Middle frontal gyrus (tissue), 1 donor: ENCODE measurements around the gene TNFSF10.
"Not testable (repeated sequence)": the region's sequence is repeated elsewhere in the genome, so short reads cannot be mapped to it uniquely, and the experiment has no call there.

Experiments used
- DNase-seq: peaks from one replicate; pipeline ENCODE4 v3.0.0-alpha.2; 2015; ENCODE audit warnings: low spot score; ENCODE audit errors: extremely low spot score

Gene TNFSF10

DNA sequence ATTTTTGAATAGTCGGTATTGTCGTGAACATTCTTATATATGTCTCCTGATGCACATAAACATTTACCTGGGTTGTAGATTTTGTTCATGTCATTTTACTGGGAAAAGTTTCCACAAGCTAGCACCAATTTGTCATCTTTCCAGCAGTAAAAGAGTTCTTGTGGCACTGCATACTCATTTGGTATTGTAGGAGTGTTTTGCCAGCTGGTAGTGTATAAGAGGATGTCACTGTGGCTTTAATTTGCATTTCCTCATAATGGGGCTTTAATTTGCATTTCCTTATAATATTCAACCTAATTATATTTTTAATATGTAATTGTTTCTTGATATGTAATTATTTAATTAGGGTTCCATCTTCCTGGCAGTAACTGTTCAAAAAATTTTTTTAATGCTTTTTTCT is 21.2 kb upstream of the TNFSF10 start:
- no peak for DNase-seq

DNA sequence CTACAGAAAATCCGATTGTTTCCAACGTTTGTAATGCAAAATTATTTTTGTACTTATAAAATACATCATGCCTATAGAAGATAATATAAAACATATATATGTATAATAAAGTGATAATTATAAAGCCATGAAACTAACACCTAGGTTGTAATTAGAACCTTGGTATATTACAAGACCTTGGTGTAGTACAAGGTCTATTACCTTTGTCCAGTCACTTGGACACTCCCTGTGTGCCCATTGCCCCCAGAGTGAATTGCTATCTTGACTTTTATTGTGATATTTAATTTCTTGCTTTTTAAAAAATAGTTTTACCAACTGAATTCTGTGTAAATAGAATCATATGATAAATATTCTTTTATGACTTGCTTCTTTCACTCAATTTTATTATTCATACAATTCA is 20.7 kb upstream of the TNFSF10 start:
- no peak for DNase-seq

DNA sequence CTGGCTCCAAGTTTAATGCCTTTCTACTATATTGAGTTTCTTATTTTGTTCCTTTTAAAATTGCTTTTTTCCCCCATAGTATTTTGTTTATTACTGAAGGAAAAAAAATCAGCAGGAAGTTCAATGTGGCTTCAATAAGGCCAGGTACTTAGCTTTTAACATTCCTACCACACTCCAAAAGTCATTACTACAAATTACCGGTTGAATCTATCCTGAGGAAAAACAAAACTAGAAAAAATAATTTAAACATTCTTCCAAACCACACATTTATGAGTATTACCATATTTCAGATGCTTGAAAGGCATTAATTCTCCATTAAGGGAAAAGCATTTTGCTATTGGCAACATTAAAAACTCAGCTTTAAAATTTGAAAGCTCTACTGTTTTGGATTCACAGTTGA is 20.2 kb upstream of the TNFSF10 start:
- no peak for DNase-seq

DNA sequence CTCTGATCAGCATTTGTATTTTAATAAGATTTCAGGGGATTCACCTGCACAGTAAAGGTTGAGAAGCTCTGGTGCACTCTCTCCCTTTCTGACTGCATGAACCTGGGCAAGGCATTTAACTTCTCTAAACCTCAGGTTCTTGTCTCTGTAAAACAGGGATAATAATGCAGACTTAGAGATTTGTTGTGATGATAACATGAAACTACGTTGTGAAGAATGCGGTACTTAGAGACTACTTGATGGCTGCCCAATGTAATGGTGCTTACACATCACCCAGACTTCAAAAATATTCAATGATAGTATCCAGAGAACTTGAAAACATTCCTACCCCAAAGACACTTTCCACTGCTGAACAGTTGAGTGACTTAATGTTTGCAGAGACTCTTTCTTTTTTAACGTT is 19.8 kb upstream of the TNFSF10 start:
- no peak for DNase-seq

DNA sequence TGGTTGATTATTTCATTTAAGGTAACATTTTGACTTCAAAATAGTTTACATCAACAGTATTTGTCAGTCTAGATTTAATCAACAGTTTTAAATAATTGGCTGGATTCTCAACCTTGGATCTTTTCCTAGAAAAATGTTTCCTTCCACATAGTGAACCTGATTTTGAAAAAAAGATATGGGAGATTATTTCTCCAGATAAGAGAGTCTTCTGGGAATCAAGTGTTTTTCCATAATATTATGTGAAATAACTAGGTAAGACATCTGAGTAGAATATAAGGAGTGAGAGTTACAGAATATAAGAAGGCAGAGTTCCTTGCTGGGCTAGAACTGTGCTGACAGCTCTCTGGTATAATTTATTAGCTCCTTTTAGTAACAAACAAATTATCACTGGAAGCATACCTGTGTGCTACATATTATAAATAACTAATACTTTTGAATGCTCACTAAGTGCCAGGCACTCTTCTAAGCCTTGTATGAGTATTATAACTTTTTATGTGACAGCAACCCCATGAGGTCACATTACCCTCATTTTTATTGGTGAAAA is 18.8 kb upstream of the TNFSF10 start:
- no peak for DNase-seq

DNA sequence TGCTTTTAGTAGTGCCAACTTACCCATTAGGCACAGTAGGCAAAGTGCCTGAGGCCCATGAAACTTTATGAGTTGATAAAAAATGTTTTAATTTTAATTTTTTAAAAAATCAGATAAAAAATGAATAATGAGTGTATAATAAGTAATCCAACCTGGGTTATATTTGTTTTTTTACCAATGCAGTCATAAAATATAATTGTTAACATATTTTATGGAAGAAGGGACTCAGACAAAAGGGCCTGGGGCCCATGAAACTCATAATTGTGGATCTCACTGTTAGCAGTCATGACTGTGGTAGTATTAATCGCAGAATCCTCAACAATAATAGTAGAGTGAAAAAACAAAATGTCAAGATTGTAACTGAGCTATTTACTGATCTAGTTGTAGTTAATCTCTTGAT is 16.8 kb upstream of the TNFSF10 start:
- no peak for DNase-seq

DNA sequence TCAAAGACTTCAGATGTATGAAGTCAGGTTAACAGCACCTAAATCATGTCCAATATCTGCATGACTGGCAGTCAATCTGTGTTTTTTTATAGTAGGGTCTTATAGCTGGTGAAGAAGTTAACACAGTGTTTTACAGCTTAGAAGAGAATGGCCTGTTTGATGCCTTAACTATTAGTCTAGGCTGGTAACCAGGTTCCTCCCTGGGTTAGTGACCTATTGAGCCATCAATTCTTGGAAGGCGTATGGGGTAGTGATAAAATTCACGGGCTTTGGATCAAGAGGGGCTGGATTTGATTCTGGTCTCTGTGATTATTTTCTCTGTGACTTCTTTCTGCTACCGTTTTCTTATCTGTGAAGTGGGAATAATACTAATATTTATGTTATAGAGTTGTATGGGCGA is 16.0 kb upstream of the TNFSF10 start:
- no peak for DNase-seq

DNA sequence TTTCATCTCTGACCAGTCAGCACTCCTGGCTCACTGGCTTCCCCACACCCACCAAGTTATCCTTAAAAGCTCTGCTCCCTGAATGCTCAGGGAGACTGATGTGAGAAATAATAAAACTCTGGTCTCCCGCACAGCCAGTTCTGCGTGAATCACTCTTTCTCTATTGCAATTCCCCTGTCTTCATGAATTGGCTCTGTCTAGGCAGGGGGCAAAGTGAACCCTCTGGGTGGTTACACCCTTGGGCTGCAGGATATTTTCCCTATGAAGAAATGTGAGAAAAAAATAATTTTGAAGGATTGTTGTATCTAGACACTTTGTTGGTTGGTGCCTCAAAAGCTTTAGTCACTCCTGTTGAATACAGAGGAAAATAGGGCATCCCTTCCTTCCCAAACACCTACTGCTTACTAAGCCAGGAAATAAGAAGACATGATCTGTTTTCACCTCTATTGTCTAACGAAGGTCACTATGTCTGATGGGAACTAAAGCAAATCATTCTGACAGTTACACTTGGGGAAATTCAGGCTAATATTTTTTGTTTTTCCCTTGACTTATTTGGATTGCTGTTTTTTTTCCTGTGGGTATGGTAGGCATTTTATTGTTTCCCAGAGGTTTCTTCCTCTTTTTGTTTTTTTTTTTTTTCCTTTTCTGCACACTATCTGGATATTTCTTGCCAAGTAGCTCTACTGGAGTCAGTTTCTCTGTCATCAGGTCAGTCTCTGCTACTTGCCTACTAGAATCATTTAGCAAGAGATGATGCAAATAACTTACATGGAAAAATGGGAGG is 15.3 kb upstream of the TNFSF10 start:
- no peak for DNase-seq

DNA sequence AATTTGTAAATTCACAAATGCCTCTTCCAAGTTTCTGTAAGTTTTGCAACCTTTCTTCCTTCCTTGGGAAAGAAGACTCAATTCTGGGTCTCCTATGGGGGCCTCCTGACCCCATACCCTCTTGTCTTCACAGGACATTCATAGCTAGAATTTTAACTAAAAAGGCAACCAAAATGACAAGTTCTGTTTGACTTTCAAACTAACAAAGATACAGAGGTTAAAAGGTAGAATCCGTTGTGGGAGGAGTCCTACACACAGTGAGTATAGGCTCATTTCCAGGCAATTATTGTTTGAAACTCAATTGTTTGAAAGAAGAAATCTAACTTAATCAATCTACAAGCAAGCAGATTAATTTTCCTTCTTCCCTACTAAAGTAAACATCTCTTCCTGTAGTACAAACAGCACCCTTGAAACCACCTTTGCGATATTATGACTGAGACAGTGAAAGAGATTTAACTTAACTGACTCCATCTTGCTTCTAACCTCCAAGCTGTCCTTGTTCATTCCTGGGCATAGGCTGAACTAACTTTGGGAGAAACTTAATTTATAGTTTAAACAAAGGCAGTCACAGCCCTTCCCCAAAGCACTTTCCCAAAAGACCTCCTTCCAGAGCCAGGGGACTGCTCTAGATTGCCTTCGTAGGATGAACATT is 14.4 kb upstream of the TNFSF10 start:
- DNase-seq, result no peak

DNA sequence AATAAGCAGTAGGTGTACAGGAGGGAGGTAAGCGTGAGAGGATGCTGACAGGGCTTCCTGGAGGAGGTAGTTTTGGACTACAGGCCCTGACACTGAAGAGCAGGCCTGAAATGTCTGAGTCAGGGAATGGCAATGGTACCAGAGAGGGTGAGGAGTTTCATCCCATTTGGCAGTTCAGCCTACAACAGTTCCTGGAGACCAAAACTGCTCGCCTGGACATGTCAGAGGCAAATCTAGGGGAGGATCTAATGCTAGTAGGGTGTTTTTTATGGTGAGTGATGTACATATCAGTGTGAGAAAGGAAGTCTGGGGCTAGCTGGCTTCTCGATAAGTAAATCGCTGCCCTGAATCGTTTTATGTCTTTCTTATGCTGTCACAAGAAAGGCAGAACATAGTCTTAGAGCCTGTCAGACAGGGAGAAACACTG is 13.8 kb upstream of the TNFSF10 start:
- DNase-seq, result no peak

DNA sequence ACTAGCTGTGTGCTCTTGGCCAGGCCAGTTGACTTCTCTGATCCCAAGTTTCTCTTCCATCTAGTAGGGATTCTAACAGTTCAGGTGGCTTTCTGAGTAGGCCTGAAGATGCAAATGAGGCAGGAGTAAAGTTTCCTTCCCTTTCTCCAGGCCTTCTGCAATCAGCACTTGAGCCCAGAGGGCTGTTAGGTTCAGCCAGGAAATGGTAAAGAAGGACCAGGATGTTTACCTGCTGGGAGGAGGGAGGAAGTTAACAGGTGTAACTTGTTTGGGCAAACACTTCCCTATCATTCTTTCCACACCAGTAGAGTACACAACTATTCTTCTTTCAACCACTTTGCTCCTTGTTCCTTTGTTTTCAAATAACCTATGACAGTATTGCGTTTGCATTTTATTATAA is 13.3 kb upstream of the TNFSF10 start:
- no peak for DNase-seq

DNA sequence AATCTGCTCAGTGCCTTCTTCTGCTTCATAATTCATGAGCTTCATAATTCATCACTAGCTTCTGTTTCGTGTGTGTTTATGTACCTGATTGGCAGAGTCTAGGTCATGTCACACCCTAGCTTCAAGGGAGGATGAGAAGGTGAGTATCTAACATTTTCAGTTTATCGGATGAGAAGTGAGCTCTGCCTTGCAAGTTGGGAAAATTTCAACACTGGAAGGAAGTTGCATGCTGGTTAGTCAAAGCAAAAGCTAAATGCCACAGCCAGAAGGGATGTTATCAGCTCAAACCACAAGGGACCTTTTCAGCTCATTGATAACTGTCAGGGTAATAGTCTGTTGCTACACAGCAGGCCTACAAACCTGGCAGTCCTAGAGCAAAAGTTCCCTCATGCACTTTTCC is 7.3 kb upstream of the TNFSF10 start:
- DNase-seq, result no peak

DNA sequence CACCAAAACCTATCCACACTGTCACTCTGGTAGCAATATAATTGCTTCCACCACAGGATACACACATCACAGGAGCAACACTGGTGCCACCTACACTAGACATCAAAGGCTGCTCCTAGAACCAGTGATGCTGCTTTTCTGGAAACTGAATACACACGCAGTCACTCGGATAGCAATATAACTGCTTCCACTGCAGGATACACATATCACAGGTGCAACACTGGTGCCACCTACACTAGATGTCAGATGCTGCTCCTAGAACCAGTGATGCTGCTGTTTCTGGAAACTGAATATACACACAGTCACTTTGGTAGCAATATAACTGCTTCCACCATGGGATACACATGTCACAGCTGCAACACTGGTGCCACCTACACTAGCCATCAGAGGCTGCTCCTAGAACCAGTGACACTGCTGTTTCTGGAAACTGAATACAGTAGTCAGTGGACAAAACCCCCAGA is 6.9 kb upstream of the TNFSF10 start:
- DNase-seq, result no peak

DNA sequence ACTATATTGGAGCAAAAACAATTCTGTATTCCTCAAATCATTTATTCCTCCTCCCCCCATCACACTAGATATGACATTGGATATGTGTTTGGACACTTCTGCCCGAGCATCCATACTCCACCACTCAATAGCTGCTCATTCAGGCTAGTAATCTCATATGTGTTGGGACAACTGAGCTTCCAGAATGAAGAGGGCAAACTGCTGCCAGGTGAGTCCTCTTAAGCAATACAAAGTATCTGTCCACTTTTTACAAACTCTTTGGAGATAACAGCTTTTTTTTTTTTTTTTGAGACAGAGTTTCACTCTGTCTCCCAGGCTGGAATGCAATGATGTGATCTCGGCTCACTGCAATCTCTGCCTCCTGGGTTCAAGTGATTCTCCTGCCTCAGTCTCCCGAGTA is 5.4 kb upstream of the TNFSF10 start:
- no peak for DNase-seq

DNA sequence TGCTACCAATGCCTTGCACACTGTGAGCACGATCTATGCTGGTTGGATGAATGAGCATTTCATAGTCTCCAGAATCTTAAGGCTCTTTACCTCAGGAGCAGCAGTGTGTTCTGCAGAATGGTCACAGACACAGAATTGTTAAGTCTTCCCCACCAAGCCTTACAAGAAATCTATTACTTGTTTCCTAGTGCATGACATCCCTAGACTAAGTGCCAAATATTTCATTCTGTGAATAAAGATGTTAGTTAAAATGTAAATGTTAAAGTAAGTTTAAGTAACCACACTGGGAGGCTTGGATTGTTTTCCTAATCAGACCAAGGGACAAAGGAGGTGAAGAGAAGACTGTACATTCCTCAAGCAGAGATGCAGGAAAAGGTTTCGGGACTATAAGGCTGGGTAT is 4.1 kb upstream of the TNFSF10 start:
- DNase-seq, result no peak

DNA sequence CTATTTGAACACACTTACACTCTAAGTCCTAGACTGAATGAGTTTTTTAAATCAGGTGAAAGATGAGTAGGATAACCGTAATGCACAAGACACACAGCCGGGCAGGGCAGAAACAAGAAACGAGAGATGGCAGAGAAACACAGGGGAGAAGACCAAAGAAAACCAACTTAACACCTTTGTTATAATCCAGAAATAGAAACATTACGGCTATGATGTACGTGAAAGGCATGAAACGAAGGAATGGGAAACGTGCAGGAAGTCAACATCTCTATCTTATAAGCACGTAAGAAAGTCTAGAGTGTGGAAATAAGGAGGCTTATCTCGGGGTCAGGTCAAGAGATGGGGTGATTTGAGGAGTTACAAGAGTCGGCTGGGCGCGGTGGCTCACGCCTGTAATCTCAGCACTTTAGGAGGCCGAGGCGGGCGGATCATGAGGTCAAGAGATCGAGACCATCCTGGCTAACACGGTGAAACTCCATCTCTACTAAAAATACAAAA is 1.9 kb upstream of the TNFSF10 start:
- no peak for DNase-seq

DNA sequence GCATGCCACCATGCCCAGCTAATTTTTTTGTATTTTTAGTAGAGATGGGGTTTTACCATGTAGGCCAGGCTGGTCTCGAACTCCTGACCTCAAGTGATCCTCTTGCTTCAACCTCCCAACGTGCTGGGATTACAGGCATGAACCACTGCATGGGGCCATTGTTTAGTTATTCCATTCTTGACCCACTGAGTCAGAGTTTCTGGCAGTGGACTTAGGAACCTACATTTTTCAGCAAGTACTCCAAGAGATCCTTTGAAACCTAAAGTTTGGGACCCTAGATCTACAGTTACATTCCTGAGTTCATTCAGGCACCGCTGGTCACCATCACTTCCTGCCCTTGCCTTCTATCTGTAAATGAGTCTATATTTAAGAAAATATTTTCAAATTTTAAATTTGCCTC is 1.4 kb upstream of the TNFSF10 start:
- DNase-seq, result no peak

DNA sequence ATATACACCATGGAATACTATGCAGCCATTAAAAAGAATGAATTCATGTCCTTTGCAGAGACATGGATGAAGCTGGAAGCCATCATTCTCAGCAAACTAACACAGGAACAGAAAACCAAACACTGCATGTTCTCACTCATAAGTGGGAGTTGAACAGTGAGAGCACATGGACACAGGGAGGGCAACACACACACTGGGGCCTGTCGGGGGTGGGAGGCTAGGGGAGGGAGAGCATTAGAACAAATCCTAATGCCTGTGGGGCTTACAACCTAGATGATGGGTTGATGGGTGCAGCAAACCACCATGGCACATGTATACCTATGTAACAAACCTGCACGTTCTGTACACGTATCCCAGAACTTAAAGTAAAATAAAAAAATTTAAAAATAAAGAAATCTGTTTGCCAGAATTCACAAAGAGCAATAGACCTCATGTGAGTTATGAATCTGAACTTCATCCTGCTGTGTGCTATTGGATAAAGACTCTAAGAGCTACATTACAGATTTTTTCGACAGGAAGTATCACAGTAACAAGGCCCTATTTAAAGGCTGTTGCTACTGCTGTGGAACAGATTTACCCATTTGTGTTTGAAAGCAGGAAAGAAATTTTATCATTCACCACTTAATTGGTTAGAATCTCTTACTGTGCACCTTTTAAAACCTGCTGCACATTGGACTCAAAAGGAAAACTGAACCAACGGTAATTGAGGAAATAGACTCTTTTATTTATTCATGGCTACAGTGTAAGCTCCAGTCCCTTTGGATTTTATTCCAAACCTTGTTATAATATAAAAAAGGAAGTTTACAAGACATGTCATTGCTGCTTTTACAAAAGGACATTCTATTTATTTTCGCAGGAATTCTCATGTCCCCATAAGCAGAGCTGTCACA is 1.1 kb downstream of the TNFSF10 start:
- DNase-seq, result not testable (repeated sequence)

DNA sequence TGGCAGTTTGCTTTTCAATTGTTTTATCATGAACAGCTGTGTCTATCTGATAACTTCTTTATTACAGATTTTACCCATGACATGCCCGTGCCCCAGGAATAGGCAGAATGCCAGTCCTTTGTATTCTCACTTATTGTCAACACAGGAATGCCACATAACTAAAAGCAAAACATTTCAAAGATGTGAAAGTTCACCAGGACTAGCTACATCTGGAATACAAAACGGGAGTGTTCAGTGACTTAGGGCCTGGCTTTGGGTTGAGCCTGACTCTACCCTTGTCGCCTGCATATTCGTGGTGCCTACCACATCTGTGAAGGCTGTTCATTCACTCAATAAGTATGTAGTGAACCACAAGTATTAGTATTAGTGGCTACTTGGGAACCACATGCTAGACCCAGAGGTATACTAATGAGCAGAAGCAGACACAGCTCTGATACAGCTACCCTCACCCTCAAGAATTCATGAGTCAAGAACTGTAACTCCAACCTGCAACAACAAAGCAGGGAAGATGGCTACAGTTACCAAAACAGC is 2.9 kb downstream of the TNFSF10 start:
- DNase-seq, result no peak

DNA sequence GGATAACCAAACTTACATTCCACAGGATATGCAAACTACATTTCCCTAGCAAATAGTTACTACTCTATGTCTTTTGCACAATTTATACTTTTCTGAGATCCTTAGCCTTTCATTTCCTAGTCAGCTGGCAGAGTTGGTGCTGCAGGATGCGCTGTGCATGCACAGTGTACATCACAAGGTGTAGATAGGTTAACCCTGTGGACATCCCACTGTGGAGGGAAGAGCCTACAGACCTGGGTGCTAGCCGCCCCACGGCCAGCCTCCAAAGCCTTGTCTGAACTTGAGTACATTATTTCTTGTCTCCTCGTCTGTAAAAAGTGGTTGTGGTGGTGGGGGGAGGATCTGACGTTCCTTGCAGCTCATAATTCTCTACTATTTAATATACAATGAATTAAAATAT is 3.5 kb downstream of the TNFSF10 start:
- DNase-seq, result no peak

DNA sequence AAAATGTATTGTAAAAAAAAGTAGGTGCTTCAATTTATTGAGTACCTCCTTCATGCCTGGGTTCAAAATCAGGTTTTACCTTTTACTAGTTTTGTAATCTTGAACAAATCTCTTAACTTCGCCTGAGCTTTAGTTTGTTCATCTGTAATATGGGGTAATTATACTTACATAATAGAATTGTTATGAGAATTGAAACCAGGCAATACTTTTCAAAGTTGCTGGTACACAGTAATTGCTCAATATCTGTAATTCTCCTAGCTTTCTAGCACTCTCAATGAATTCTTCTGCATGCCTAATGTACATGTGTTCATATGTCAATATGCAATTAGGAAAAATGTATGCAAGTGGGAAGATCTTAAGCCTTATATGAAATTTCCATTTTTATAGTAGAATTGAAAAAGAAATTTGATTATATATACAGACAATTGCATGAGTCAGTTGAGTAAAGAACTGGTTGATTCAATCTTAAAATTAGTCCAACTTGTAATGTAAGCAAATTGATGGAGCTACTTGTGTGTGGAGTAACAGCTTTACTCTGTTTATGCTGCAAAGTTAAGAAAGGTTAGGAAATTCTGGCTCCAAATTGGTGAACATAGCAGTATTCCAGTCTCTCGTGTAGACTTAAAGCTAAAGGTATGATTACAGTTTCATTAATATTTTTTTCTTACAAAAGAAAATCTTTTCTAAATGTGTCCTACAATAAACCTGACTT is 4.1 kb downstream of the TNFSF10 start:
- no peak for DNase-seq
